Mesenchymal stem cell (in vitro differentiated cells and primary cell): Measurements from ENCODE around the gene AFM. TPM values are rescaled to one million over a fixed set of nuclear protein-coding genes. Genes with fewer than 3 reads are reported as not detected.
"Not testable (repeated sequence)": the region's sequence is repeated elsewhere in the genome, so short reads cannot be mapped to it uniquely, and the experiment has no call there.

Experiments used
- DNase-seq: peaks from one replicate; pipeline ENCODE4 v3.0.0-alpha.2; 2013
- H2AFZ ChIP-seq: one replicate; pipeline ENCODE4 v1.6.1; 2013; ENCODE audit warnings: low read depth, mild to moderate bottlenecking, control low read depth, inconsistent platforms, low read length, moderate library complexity
- H2AK5ac ChIP-seq: 2 replicates; pipeline ENCODE4 v1.6.1; 2013; ENCODE audit warnings: low read length, moderate library complexity, mild to moderate bottlenecking, inconsistent platforms; ENCODE audit not compliant: severe bottlenecking
- H2BK120ac ChIP-seq: one replicate; pipeline ENCODE4 v1.6.1; 2013; ENCODE audit warnings: low read depth, mild to moderate bottlenecking, inconsistent platforms, low read length, moderate library complexity
- H2BK12ac ChIP-seq, 2 experiments: one replicate each; pipeline ENCODE4 v1.6.1; 2013; ENCODE audit warnings: inconsistent platforms in 2 of 2, low read length in 2 of 2, mild to moderate bottlenecking in 2 of 2, moderate library complexity in 2 of 2, control low read depth in 1 of 2
- H2BK15ac ChIP-seq: one replicate; pipeline ENCODE4 v1.6.1; 2013; ENCODE audit warnings: mild to moderate bottlenecking, low read depth, inconsistent platforms; ENCODE audit not compliant: poor library complexity, severe bottlenecking
- H2BK5ac ChIP-seq: 2 replicates; pipeline ENCODE4 v1.6.1; 2013; ENCODE audit warnings: low read depth, mild to moderate bottlenecking, low read length, control low read depth, inconsistent platforms; ENCODE audit not compliant: poor library complexity, severe bottlenecking
- H3K14ac ChIP-seq, 2 experiments: one replicate each; pipeline ENCODE4 v1.6.1; 2013; ENCODE audit warnings: inconsistent platforms in 2 of 2, low read length in 2 of 2, control low read depth in 1 of 2, mild to moderate bottlenecking in 1 of 2, moderate library complexity in 1 of 2
- H3K18ac ChIP-seq, 2 experiments: one replicate each; pipeline ENCODE4 v1.6.1; 2013; ENCODE audit warnings: inconsistent platforms in 2 of 2, low read length in 2 of 2, control low read depth in 1 of 2, low read depth in 1 of 2, mild to moderate bottlenecking in 1 of 2
- H3K23ac ChIP-seq, 2 experiments: one replicate each; pipeline ENCODE4 v1.6.1; 2013; ENCODE audit warnings: inconsistent platforms in 2 of 2, low read length in 2 of 2, mild to moderate bottlenecking in 2 of 2, moderate library complexity in 2 of 2, control low read depth in 1 of 2
- H3K27ac ChIP-seq: 2 replicates; pipeline ENCODE4 v1.5.1; 2013; ENCODE audit warnings: mild to moderate bottlenecking, moderate library complexity, low read length, control low read depth, inconsistent platforms; ENCODE audit not compliant: poor library complexity, severe bottlenecking
- H3K27me3 ChIP-seq, 2 experiments: 2 replicates each; pipeline versions ENCODE4 v1.6.1 to v1.7.0; 2013; ENCODE audit warnings: low read length in 2 of 2, mild to moderate bottlenecking in 2 of 2, moderate library complexity in 2 of 2, control low read depth in 1 of 2, inconsistent platforms in 1 of 2; ENCODE audit not compliant: control insufficient read depth in 1 of 2, insufficient read depth in 1 of 2
- H3K36me3 ChIP-seq, 2 experiments: 2 replicates each; pipeline versions ENCODE4 v1.6.1 to v1.7.0; 2013; ENCODE audit warnings: low read length in 2 of 2, control low read depth in 1 of 2, inconsistent platforms in 1 of 2, low read depth in 1 of 2, mild to moderate bottlenecking in 1 of 2; ENCODE audit not compliant: insufficient read depth in 2 of 2, control insufficient read depth in 1 of 2
- H3K4ac ChIP-seq, 2 experiments: one replicate each; pipeline ENCODE4 v1.6.1; 2013; ENCODE audit warnings: inconsistent platforms in 2 of 2, low read length in 2 of 2, mild to moderate bottlenecking in 2 of 2, moderate library complexity in 2 of 2, control low read depth in 1 of 2, low read depth in 1 of 2
- H3K4me1 ChIP-seq: 2 replicates; pipeline ENCODE4 v1.6.1; 2013; ENCODE audit warnings: low read depth, low read length, control low read depth; ENCODE audit not compliant: control insufficient read depth, insufficient read depth
- H3K4me2 ChIP-seq: 2 replicates; pipeline ENCODE4 v1.6.1; 2013; ENCODE audit warnings: low read length, mild to moderate bottlenecking, inconsistent platforms; ENCODE audit not compliant: poor library complexity, severe bottlenecking
- H3K4me3 ChIP-seq, 2 experiments: 2 replicates each; pipeline versions ENCODE4 v1.5.1 to v1.7.0; 2013; ENCODE audit warnings: low read length in 2 of 2, mild to moderate bottlenecking in 2 of 2, control low read depth in 1 of 2, low read depth in 1 of 2; ENCODE audit not compliant: insufficient read depth in 1 of 2
- H3K79me1 ChIP-seq: replicated peaks from 2 replicates; pipeline ENCODE4 v1.6.1; 2013; ENCODE audit warnings: mild to moderate bottlenecking, control low read depth, low read length, inconsistent platforms; ENCODE audit not compliant: poor library complexity, severe bottlenecking
- H3K9ac ChIP-seq: 2 replicates; pipeline ENCODE4 v1.7.0; 2013; ENCODE audit warnings: mild to moderate bottlenecking, low read length, moderate library complexity
- H3K9me3 ChIP-seq: 2 replicates; pipeline ENCODE4 v1.7.0; 2013; ENCODE audit warnings: mild to moderate bottlenecking, low read length; ENCODE audit not compliant: control insufficient read depth
- H4K8ac ChIP-seq: one replicate; pipeline ENCODE4 v1.6.1; 2013; ENCODE audit warnings: inconsistent platforms, mild to moderate bottlenecking, low read length, moderate library complexity
- H4K91ac ChIP-seq: one replicate; pipeline ENCODE4 v1.6.1; 2013; ENCODE audit warnings: mild to moderate bottlenecking, low read length, inconsistent platforms
- WGBS: methylation state at CpG from one replicate; pipeline ENCODE4 v1.1.7; 2013; ENCODE audit warnings: mixed read lengths; 5-methylcytosine and 5-hydroxymethylcytosine counted together
- small RNA-seq: library from polyadenylated mRNA; stranded (forward); fragments of <200 nt; extraction: miRNeasy Mini kit (QIAGEN cat#:217004); gene quantifications from one replicate; pipeline ENCODE3, GENCODE V24; 2013; ENCODE audit warnings: low read depth

AFM gene

DNA sequence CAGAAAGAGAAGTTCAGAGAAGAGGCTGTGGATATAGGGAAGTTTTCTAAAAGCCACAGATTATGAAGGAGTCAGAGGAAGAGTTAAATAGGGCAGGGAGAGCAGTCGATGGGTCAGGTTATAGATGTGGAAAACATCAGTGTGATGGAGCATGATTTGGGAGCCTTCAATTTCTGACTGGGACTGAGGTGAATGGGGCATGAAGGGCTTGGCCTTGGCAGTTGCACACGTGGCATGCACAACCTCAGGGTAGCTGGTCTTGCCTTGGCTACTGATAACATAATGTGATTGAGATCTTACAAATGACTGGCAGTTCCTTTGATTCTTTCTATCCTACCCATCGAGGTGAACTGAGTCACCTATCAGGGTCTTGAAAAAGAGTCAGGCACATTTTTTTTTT, 59.7 kb downstream of the AFM start:
- no peak for DNase-seq
- Histone ChIP-seq H3K27me3 (peaks cover 0 to 5% of the 10 kb centered on the region in 2 experiments), H3K4ac (no peak overlapping the region), H3K79me1 (no peaks in the 10 kb centered on the region), H3K27ac (no peak overlapping the region), H3K14ac (no peak overlapping the region), H2BK12ac (no peak overlapping the region), H2AK5ac (no peak overlapping the region), H3K4me3 (no peak overlapping the region), H2BK120ac (no peak overlapping the region), H3K36me3 (no peaks in the 10 kb centered on the region), H2BK5ac (no peak overlapping the region), H3K4me2 (no peak overlapping the region), H3K18ac (no peak overlapping the region), H2BK15ac (no peak overlapping the region), H3K9me3 (no peaks in the 10 kb centered on the region), H3K9ac (no peak overlapping the region), H4K91ac (no peak overlapping the region), H4K8ac (no peak overlapping the region), H3K23ac (no peak overlapping the region), H2AFZ (no peak overlapping the region), H3K4me1 (no peaks in the 10 kb centered on the region)
- WGBS = 82% methylated on average over 3 of the region's 3 CpGs

DNA sequence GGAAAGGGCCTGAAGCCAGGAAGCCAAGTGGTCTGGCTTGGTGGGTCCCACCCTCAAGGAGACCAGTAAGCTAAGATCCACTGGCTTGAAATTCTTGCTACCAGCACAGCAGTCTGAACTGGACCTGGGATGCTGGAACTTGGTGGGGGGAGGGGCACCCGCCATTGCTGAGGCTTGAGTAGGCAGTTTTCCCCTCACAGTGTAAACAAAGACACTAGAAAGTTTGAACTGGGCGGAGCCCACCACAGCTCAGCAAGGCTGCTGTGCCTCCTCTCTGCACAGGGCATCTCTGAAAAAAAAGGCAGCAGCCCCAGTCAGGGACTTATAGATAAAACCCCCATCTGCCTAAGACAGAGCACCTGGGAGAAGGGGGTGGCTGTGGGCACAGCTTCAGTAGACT, 63.1 kb downstream of the AFM start:
- H3K9ac ChIP-seq = no peak overlapping the region
- no peaks in the 10 kb centered on the region for H3K36me3 ChIP-seq
- no peak overlapping the region for H3K4me3 ChIP-seq
- H3K4me1 ChIP-seq = no peaks in the 10 kb centered on the region
- H2BK15ac ChIP-seq = no peak overlapping the region
- no peaks in the 10 kb centered on the region for H3K9me3 ChIP-seq
- H3K27me3 ChIP-seq = peaks cover 0 to 5% of the 10 kb centered on the region in 2 experiments
- DNase-seq = no peak
- H3K18ac ChIP-seq = no peak overlapping the region
- H3K79me1 ChIP-seq = no peaks in the 10 kb centered on the region
- H2BK120ac ChIP-seq = no peak overlapping the region
- no peak overlapping the region for H3K23ac ChIP-seq
- H3K4me2 ChIP-seq = no peak overlapping the region
- H4K8ac ChIP-seq = no peak overlapping the region
- H3K4ac ChIP-seq = no peak overlapping the region
- no peak overlapping the region for H4K91ac ChIP-seq
- H3K14ac ChIP-seq = peak overlapping the region in 1 of 2 experiments; percentile 15
- no peak overlapping the region for H2AK5ac ChIP-seq
- no peak overlapping the region for H2AFZ ChIP-seq
- H2BK12ac ChIP-seq = no peak overlapping the region
- no peak overlapping the region for H3K27ac ChIP-seq
- peak overlapping the region; percentile 44 for H2BK5ac ChIP-seq
- WGBS = 100% methylated on average over 1 of the region's 2 CpGs

DNA sequence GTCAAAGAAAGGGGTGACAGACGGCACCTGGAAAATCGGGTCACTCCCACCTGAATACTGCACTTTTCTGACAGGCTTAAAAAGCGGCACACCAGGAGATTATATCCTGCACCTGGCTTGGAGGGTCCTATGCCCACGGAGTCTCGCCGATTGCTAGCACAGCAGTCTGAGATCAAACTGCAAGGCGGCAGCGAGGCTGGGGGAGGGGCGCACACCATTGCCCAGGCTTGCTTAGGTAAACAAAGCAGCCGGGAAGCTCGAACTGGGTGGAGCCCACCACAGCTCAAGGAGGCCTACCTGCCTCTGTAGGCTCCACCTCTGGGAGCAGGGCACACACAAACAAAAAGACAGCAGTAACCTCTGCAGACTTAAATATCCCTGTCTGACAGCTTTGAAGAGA, 69.3 kb downstream of the AFM start:
- not testable (repeated sequence) for H3K4ac ChIP-seq, H3K9me3 ChIP-seq, H2BK120ac ChIP-seq, DNase-seq, H2BK5ac ChIP-seq, H3K4me2 ChIP-seq, H2AK5ac ChIP-seq, H3K14ac ChIP-seq, H3K36me3 ChIP-seq, H3K9ac ChIP-seq, H3K18ac ChIP-seq, H4K91ac ChIP-seq, H2AFZ ChIP-seq, H3K23ac ChIP-seq, H3K79me1 ChIP-seq, H3K27me3 ChIP-seq, H3K27ac ChIP-seq, H3K4me3 ChIP-seq, H3K4me1 ChIP-seq, H2BK15ac ChIP-seq, H4K8ac ChIP-seq, H2BK12ac ChIP-seq
- WGBS = 89% methylated on average over 5 of the region's 11 CpGs

Small RNAs within 50 kb of the gene (small RNA-seq; reads per million reads assigned to genes)
- gene AC074250.1 = not detected
